Daoy (cell line): ENCODE data around the gene IL18R1. TPM values are rescaled to one million over a fixed set of nuclear protein-coding genes. Genes with fewer than 3 reads are reported as not detected.
A peak's percentile ranks its signal among the peaks of the same experiment; 100 is the strongest.

Experiments
- DNase-seq: peaks from one replicate; pipeline ENCODE4 v3.0.0-alpha.2; 2015; ENCODE audit warnings: low read depth
- total RNA-seq: library from RNA; depleted of rRNA; stranded (reverse); fragments of >200 nt; shearing (Covaris generic); gene quantifications from 2 replicates; pipeline ENCODE4 v1.2.3, GENCODE V29; 2014

Gene IL18R1
- total RNA-seq, 1 experiment from 2014 or later = 7.0 TPM

GRCh38 chr2:102387763-102388546, 32.4 kb downstream of the IL18R1 start:
- peak; percentile 8 for DNase-seq

- no peak for DNase-seq
These were observed 36.0 kb downstream of the IL18R1 start for GRCh38 chr2:102391565-102391964.

- no peak for DNase-seq
These were observed 36.5 kb downstream of the IL18R1 start for GRCh38 chr2:102392096-102392495.

GRCh38 chr2:102392942-102393341, 37.3 kb downstream of the IL18R1 start:
- DNase-seq = no peak

GRCh38 chr2:102396012-102396411, 40.4 kb downstream of the IL18R1 start:
- DNase-seq = no peak

GRCh38 chr2:102397209-102397608, 41.6 kb downstream of the IL18R1 start:
- no peak for DNase-seq

- DNase-seq = no peak
These were observed 44.0 kb downstream of the IL18R1 start for GRCh38 chr2:102399499-102400141.

GRCh38 chr2:102401456-102401855, 45.9 kb downstream of the IL18R1 start:
- DNase-seq = no peak

- no peak for DNase-seq
These were observed 46.3 kb downstream of the IL18R1 start for GRCh38 chr2:102401865-102402264.

GRCh38 chr2:102410952-102411351, 55.4 kb downstream of the IL18R1 start:
- no peak for DNase-seq

GRCh38 chr2:102412199-102412598, 56.6 kb downstream of the IL18R1 start:
- no peak for DNase-seq

- DNase-seq = no peak
These were observed 62.4 kb downstream of the IL18R1 start for GRCh38 chr2:102417946-102418345.

- peak; percentile 13 for DNase-seq
These were observed 62.9 kb downstream of the IL18R1 start for GRCh38 chr2:102418421-102418961.

GRCh38 chr2:102420290-102420689, 64.7 kb downstream of the IL18R1 start:
- DNase-seq = no peak

- no peak for DNase-seq
These were observed 66.5 kb downstream of the IL18R1 start for GRCh38 chr2:102421890-102422759.

- no peak for DNase-seq
These were observed 67.3 kb downstream of the IL18R1 start, which contains the start of gene IL18RAP for GRCh38 chr2:102422910-102423309. Gene IL18RAP (plus strand): TSS chr2:102423160. CDS start chr2:102423278, 118 bp downstream.

- no peak for DNase-seq
These were observed 67.8 kb downstream of the IL18R1 start for GRCh38 chr2:102423368-102423767.

GRCh38 chr2:102424754-102425153, 69.2 kb downstream of the IL18R1 start:
- DNase-seq = no peak

GRCh38 chr2:102425441-102426132, 70.0 kb downstream of the IL18R1 start:
- DNase-seq = no peak

- DNase-seq = no peak
These were observed 71.7 kb downstream of the IL18R1 start for GRCh38 chr2:102427249-102427648.

GRCh38 chr2:102428573-102428972, 73.0 kb downstream of the IL18R1 start:
- DNase-seq = no peak
